WI38 (cell line): Measurements from ENCODE around the gene CCDC86.

Experiments
- H3K4me3 ChIP-seq: 2 replicates; pipeline ENCODE4 v1.5.1; 2011; ENCODE audit warnings: low read depth, mild to moderate bottlenecking, control low read depth, low read length
- TF ChIP-seq, protein P1 (sequence below): IDR thresholded peaks from 2 replicates; pipeline ENCODE4 v1.5.1; 2012; ENCODE audit warnings: low read depth, mild to moderate bottlenecking, control low read depth, low read length

The CCDC86 gene

DNA sequence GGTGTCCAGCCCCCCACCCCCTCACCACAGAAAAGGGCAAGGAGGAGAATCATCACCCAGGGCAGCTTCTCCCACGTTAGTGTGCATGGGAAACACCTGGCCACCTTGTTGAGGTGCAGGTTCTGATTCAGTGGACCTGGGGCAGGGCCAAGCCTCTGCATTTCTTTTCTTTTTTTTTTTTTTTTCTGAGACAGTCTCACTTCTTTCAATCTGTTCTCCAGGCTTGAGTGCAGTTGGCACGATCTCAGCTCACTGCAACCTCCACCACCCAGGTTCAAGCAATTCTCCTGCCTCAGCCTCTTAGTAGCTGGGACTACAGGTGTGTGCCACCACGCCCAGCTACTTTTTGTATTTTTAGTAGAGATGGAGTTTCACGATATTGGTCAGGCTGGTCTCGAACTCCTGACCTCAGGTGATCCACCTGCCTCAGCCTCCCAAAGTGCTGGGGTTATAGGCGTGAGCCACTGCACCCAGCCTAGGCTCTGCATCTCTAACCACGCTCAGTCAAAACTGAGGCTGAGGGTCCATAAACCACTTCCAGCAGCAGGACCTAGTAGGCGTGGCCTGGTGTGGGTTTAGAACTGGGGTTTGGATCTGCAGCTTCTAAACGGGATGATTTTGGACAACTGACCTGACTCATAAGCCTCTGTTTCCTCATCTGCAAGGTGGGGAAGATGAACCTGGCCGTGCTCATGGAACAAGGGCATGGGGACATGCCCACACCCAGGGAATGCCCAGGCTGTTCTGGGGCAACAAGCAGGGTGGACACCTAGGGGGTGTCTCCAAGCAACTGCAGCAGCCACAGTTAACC, 26.2 kb downstream of the CCDC86 start:
- no peak overlapping the region for H3K4me3 ChIP-seq
- TF ChIP-seq, protein P1, sequence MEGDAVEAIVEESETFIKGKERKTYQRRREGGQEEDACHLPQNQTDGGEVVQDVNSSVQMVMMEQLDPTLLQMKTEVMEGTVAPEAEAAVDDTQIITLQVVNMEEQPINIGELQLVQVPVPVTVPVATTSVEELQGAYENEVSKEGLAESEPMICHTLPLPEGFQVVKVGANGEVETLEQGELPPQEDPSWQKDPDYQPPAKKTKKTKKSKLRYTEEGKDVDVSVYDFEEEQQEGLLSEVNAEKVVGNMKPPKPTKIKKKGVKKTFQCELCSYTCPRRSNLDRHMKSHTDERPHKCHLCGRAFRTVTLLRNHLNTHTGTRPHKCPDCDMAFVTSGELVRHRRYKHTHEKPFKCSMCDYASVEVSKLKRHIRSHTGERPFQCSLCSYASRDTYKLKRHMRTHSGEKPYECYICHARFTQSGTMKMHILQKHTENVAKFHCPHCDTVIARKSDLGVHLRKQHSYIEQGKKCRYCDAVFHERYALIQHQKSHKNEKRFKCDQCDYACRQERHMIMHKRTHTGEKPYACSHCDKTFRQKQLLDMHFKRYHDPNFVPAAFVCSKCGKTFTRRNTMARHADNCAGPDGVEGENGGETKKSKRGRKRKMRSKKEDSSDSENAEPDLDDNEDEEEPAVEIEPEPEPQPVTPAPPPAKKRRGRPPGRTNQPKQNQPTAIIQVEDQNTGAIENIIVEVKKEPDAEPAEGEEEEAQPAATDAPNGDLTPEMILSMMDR, result no peak

DNA sequence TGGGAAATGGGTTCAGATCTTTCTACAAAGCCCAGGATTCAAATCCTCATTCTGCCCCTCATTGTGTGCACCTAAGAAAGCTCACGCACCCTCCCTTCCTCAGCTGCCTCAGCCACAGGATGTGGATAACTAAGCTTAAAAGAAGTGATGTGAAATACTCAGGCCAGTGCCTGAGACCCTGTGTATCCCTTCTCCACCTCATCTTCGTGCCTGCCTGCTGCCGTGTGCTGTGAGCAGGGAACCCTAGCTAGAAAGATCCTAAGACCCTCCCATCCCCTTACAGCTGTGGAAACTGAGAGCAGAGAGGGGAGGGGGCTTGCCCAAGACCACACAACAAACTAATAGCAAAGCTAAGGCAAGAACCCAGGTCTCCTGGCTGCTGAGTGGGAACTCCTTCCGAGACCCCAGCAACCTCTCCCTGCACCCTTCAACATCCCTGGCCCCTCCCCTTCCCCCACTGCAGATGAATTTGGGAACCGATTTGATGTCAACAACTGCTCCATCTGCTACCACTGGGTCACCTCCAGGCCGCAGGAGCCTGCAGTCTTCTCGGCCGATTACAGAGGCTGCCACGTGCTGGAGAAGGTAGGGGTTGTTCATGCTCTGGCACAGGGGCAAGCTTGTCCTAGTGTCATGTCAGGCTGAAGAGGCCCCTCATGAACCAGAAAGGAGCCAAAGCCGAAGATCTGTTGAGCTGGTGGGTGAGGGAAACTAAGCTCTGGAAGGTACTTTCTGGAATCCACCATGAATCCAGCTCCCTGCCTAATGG, 27.0 kb downstream of the CCDC86 start:
- H3K4me3 ChIP-seq, result no peak overlapping the region
- TF ChIP-seq, protein P1, result no peak

DNA sequence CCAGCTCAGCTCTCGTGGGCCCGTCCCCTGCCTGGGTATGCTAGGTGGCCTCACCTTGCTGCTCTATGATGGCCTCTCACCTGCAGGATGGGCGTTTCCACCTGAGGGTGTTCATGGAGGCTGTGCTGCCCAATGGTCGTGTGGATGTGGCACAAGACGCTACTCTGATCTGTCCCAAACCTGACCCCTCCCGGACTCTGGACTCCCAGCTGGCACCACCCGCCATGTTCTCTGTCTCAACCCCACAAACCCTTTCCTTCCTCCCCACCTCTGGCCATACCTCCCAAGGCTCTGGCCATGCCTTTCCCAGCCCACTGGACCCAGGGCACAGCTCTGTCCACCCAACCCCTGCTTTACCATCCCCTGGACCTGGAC, 27.5 kb downstream of the CCDC86 start:
- H3K4me3 ChIP-seq, result no peak overlapping the region
- TF ChIP-seq, protein P1, result no peak

DNA sequence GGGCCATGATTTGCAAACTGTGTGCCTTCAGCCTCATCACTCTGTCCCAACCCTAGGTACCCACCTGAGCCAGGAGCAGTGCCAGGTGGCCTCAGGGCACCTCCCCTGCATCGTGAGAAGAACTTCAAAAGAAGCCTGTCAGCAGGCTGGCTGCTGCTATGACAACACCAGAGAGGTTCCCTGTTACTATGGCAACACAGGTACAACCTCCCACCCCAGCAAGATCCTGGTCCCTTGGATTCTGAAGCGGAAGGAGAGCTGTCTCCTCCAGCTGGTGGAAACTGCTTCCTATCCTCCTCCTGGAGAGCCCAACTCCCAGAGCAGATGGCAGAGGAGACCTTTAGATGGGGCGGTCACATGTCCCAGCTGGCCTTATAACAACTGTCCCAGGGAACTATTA, 28.4 kb downstream of the CCDC86 start:
- no peak overlapping the region for H3K4me3 ChIP-seq
- TF ChIP-seq, protein P1, result no peak

DNA sequence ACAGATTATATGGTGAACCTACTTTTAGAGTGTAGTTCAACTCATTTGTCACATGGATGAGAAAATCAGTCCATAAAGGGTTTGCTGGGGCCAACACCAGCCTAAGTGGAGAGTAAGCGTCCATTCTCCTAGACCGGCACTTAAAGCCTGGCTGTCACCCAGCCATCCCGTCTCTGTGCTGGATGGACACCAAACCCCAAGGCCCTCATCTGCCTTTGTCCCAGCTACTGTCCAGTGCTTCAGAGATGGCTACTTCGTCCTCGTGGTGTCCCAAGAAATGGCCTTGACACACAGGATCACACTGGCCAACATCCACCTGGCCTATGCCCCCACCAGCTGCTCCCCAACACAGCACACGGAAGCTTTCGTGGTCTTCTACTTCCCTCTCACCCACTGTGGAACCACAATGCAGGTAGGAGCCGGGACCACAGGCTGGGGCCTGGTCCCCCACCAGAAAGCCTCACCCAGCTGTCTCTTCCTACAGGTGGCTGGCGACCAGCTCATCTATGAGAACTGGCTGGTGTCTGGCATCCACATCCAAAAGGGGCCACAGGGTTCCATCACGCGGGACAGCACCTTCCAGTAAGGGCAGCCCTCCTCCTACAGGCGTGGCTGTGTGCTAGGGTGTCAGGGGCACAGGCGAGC, 28.9 kb downstream of the CCDC86 start:
- TF ChIP-seq, protein P1, result no peak
- H3K4me3 ChIP-seq, result no peak overlapping the region

DNA sequence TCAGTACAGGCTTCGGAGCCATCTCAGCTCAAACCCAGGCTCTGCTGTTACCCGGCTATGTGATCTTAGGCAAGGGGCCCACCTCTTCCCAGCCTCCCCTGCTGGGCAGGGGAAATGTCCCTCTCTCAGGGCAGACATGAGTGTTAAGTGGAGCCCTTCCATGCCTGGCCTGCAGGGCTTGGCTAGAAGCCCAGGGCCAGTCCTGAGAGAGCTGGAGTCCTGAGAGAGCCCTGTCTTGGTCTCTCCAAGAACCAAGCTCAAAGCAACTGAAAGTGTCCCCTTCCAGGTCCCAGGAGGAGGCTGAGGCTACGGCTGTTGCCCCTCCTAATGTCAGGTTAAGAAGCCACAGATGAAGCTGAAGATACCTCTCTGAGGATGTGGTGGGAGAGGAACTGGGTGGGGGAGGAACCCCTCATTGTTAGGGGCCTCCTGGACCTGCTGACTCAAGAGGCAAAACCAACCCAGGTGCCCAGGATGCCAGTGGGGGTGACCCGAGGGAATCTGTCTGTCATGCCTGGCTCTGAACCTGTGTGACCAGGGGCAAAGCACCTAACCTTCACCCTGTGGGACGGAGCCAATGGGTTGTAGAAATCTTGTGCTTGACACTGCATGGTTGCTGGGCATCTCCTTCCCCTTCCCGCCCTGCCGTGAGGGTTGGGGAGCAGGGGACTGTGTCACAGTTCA, 29.6 kb downstream of the CCDC86 start:
- TF ChIP-seq, protein P1, result no peak
- H3K4me3 ChIP-seq, result no peak overlapping the region
